Measurements from ENCODE around the gene LAMC3. TPM values are rescaled to one million over a fixed set of nuclear protein-coding genes. Genes with fewer than 3 reads are reported as not detected.

Gene LAMC3
- total RNA-seq, 2 experiments from 2014 or later = 0.19 to 2.2 TPM

- ChIA-PET CTCF (ENCODE audit: unreplicated experiment) (no interaction called here), POLR2A (interaction anchor here (1.0 kb wide), 1 partner anchor 11 kb away, joined by 3 read pairs; no protein-coding TSS in a partner anchor)
- Histone ChIP-seq H3K27ac (ENCODE audit: low read depth, low read length, poor library complexity, severe bottlenecking) (no peak overlapping the region), H2AFZ (ENCODE audit: low read length) (no peak overlapping the region), H3K9me2 (ENCODE audit: insufficient read depth, low read length) (no peaks in the 10 kb centered on the region), H3K4me3 (ENCODE audit: low read depth, low read length, poor library complexity, severe bottlenecking) (no peak overlapping the region), H3K36me3 (ENCODE audit: insufficient read depth, low read length) (no peaks in the 10 kb centered on the region), H3K4me1 (ENCODE audit: insufficient read depth, low read length, poor library complexity, severe bottlenecking) (no peaks in the 10 kb centered on the region), H4K20me1 (ENCODE audit: insufficient read depth, low read length) (no peaks in the 10 kb centered on the region), H3K79me2 (ENCODE audit: insufficient read depth, low read depth, low read length) (no peaks in the 10 kb centered on the region), H3K4me2 (ENCODE audit: low read length) (no peak overlapping the region), H3K9me3 (ENCODE audit: low read length) (no peaks in the 10 kb centered on the region)
- no peak for TF ChIP-seq CTCF (conservative IDR thresholded peaks at IDR 0.05; ENCODE audit: low read length)
- TF ChIP-seq EZH2phosphoT487 (IDR thresholded peaks at IDR 0.05; ENCODE audit: borderline replicate concordance, low read depth, low read length) = no peak
- intact Hi-C loops (cut with micrococcal nuclease; ENCODE audit: unreplicated experiment) = no loop called here
- BruUV-seq (replicated peaks) = no TSS peak
- DNase-seq (ENCODE audit: low spot score) = no peak
Measured at GRCh38 chr9:130991778-130992681, 16.9 kb upstream of the LAMC3 start.

GRCh38 chr9:130992682-130993032 is 16.3 kb upstream of the LAMC3 start:
- no TSS peak for BruUV-seq (replicated peaks)
- H3K9me2 ChIP-seq (ENCODE audit: insufficient read depth, low read length) = no peaks in the 10 kb centered on the region
- CTCF ChIA-PET (ENCODE audit: unreplicated experiment) = no interaction called here

More at GRCh38 chr9:130992682-130993032, 16.3 kb upstream of the LAMC3 start:
- no peak overlapping the region for H3K4me2 ChIP-seq (ENCODE audit: low read length)
- POLR2A ChIA-PET = interaction anchor here (1.0 kb wide), 1 partner anchor 11 kb away, joined by 3 read pairs; no protein-coding TSS in a partner anchor
- no peaks in the 10 kb centered on the region for H4K20me1 ChIP-seq (ENCODE audit: insufficient read depth, low read length)
- H3K4me1 ChIP-seq (ENCODE audit: insufficient read depth, low read length, poor library complexity, severe bottlenecking) = no peaks in the 10 kb centered on the region
- H3K79me2 ChIP-seq (ENCODE audit: insufficient read depth, low read depth, low read length) = no peaks in the 10 kb centered on the region
- H3K4me3 ChIP-seq (ENCODE audit: low read depth, low read length, poor library complexity, severe bottlenecking) = no peak overlapping the region
- H3K27ac ChIP-seq (ENCODE audit: low read depth, low read length, poor library complexity, severe bottlenecking) = no peak overlapping the region
- TF ChIP-seq CTCF (conservative IDR thresholded peaks at IDR 0.05; ENCODE audit: low read length) = no peak
- TF ChIP-seq EZH2phosphoT487 (IDR thresholded peaks at IDR 0.05; ENCODE audit: borderline replicate concordance, low read depth, low read length) = no peak
- no peaks in the 10 kb centered on the region for H3K9me3 ChIP-seq (ENCODE audit: low read length)
- H3K36me3 ChIP-seq (ENCODE audit: insufficient read depth, low read length) = no peaks in the 10 kb centered on the region
- DNase-seq (ENCODE audit: low spot score) = no peak
- no peak overlapping the region for H2AFZ ChIP-seq (ENCODE audit: low read length)
- intact Hi-C loops (cut with micrococcal nuclease; ENCODE audit: unreplicated experiment) = no loop called here
